GM12874 (cell line): ENCODE results near the gene ACAA1.

Experiments used
- TF ChIP-seq, protein P1 (sequence below): IDR thresholded peaks from 2 replicates; pipeline ENCODE4 v1.5.1; 2011; ENCODE audit warnings: low read depth, mild to moderate bottlenecking, control low read depth, low read length, moderate library complexity; ENCODE audit not compliant: insufficient read depth

Gene ACAA1, protein sequence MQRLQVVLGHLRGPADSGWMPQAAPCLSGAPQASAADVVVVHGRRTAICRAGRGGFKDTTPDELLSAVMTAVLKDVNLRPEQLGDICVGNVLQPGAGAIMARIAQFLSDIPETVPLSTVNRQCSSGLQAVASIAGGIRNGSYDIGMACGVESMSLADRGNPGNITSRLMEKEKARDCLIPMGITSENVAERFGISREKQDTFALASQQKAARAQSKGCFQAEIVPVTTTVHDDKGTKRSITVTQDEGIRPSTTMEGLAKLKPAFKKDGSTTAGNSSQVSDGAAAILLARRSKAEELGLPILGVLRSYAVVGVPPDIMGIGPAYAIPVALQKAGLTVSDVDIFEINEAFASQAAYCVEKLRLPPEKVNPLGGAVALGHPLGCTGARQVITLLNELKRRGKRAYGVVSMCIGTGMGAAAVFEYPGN

DNA sequence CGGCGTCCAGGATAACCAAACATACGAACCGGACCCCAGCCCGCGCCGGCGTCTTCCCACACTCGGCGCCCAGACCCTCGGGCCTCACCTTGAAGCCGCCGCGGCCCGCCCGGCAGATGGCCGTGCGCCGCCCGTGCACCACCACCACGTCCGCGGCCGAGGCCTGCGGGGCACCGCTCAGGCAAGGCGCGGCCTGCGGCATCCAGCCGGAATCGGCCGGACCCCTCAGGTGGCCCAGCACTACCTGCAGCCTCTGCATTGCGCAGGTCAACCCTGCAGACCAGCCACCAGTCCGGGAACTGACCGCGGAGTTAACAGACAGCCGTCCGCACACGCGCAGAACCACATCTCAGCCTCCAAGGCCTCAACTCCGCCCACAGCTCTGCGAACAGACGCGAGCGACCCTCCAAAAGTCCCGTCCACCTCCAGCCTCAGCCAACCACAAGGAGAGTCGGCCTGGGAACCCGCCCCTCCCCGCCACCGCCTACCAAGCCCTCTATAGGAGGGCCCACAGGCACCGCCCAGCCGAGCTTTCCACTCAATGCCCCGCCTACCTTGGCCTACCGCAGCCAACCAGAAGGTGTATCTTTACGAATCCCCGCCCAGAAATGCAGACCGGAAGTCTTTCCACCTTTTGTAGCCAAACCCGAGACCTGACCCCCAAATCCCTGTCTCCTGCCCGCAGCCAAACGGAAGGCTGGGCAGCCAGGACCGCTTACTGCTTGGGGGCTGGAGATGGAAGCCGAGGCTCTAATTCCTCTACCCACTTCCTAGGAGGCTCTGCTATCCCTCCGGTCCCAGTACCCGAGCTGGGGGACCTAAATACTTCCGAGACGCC is at the start of gene ACAA1:
ACAA1 (minus strand) TSS at position 351 of the 838 bp plus-strand sequence; CDS start at position 259, 92 bp downstream.
- TF ChIP-seq, protein P1, sequence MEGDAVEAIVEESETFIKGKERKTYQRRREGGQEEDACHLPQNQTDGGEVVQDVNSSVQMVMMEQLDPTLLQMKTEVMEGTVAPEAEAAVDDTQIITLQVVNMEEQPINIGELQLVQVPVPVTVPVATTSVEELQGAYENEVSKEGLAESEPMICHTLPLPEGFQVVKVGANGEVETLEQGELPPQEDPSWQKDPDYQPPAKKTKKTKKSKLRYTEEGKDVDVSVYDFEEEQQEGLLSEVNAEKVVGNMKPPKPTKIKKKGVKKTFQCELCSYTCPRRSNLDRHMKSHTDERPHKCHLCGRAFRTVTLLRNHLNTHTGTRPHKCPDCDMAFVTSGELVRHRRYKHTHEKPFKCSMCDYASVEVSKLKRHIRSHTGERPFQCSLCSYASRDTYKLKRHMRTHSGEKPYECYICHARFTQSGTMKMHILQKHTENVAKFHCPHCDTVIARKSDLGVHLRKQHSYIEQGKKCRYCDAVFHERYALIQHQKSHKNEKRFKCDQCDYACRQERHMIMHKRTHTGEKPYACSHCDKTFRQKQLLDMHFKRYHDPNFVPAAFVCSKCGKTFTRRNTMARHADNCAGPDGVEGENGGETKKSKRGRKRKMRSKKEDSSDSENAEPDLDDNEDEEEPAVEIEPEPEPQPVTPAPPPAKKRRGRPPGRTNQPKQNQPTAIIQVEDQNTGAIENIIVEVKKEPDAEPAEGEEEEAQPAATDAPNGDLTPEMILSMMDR = no peak

DNA sequence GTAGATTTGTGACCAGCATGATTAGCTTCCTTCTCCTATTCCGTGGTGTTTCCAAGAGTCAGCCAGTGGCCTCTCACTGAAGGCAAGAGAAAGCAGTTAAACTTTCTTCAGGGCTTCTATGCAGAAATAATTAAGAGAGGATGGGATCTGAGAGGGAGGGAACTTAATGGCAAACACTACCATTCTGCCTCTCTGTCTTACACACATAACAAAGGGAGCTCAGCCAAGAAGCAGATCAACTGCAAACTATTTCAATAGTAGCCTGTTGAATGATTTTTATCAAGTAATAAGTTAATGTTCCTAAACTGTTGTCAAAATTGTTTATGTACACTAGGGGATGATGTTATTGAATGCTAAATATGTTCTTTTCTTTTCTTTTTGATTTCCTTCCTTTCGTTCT is 40.3 kb upstream of the ACAA1 start:
- TF ChIP-seq, protein P1 = no peak

DNA sequence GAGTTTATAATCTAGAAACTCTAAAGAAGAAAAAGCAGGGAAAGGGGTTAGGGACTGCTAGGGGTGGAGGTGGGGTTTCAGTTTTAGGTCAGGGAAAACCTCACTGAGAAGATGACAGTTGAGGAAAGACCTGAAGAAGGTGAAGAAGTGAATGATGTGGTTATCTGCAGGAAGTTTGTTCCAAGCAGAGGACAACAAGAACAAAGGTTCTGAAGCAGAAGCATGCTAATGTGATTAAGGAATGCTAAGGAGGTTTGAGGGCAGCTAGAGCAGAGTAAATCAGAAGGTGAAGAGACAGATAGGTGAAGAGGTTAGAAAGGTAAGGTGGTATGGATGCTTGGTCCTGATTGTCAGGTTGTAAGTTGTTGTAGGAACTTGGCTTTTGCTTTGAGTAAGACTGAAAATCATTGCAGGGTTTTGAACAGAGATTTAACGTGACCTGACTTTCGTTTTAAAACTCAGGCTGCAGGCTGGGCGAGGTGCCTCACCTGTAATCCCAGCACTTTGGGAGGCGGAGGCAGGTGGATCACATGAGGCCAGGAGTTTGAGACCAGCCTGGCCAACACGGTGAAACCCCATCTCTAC is 37.0 kb upstream of the ACAA1 start:
- TF ChIP-seq, protein P1 = no peak

GRCh38 chr3:38171622-38172021 is 34.7 kb upstream of the ACAA1 start:
- TF ChIP-seq, protein P1 = no peak

GRCh38 chr3:38170722-38171121 is 33.8 kb upstream of the ACAA1 start:
- TF ChIP-seq, protein P1 = no peak

DNA sequence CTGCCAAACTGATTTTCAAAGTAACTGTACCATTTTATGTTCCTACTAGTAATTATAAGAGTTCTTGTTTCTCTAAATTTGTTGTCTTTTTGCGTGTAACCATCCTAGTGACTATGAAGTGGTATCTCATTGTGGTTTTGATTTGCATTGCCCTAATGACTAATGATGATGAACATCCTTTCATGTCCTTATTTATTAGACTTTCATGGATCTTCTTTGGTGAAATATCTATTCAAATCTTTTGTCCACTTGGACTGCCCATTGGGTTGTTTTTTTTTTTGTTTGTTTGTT is 32.0 kb upstream of the ACAA1 start:
- TF ChIP-seq, protein P1 = no peak

DNA sequence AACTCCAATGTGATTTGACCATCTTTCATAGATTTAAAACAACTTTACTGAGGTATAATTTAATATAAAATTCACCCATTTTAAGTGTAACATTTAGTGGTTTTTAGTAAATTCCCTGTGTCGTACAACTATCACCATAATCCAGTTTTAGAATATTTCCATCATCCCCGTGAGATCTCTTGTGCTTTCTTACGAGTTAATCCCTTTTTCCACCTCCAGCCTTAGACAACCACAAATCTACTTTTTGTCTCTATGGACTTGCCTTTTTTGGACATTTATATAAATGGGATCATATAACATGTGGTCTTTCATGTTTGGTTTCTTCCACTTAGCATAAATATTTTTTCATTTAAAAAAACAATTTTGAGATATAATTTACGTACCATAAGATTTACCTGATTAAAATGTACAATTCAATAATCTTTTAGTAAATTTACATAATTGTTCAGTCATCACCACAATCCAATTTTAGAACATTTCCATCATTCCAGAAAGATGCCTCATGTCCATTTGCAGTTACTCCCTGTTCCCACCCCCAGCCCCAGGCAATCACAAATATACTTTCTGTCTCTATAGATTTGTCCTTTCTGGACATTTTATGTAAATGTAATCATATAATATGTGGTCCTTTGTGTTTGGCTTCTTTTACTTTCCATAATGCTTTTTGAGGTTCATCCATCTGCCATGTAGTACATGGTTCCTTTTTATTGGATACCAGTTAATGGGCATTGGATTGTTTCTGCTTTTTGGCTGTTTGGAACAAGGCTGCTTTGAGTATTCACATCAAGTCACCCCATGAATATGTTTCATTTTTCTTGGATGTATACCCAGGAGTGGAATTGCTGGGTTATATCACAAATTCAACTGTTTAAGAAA is 31.5 kb upstream of the ACAA1 start:
- TF ChIP-seq, protein P1 = no peak
